HCT116 (cell line): ENCODE results near the gene LDLRAD4. TPM values are rescaled to one million over a fixed set of nuclear protein-coding genes. Genes with fewer than 3 reads are reported as not detected.

Experiments
- ATAC-seq: fragments of 200-7000 bp; cut with Tn5 transposase; 2 replicates; pipeline ENCODE4 v1.9.1; 2020; ENCODE audit warnings: mild to moderate bottlenecking, moderate library complexity
- BruUV-seq: library from RNA; stranded (reverse); fragments of 400-500 nt; replicated peaks from 2 replicates; lab custom pipeline; 2021; lab: Mats Ljungman, UMichigan
- CTCF ChIA-PET: fragments of 300-600 bp; sonication (Branson Sonifier 250); formaldehyde crosslinking; loops from one replicate; lab custom pipeline; 2021; ENCODE audit warnings: antibody characterized with exemption; lab: Charles Lee
- POLR2A ChIA-PET: fragments of 300-600, 350-600 bp; sonication (Branson Sonifier 250); formaldehyde crosslinking; loops from one replicate; lab custom pipeline; 2021; ENCODE audit warnings: antibody characterized with exemption; lab: Charles Lee
- RAD21 ChIA-PET, 2 experiments: fragments of 300-600 bp; sonication (Branson Sonifier 250); formaldehyde crosslinking; loops; one replicate each; lab custom pipeline; 2023; ENCODE audit warnings: low total read pairs in 2 of 2; ENCODE audit not compliant: uncharacterized antibody in 2 of 2, unreplicated experiment in 2 of 2, low non-redundant PET in 1 of 2; lab: Charles Lee
- DNase-seq: peaks from one replicate; pipeline ENCODE4 v3.0.0-alpha.2; 2010; ENCODE audit warnings: low read depth, low spot score
- H2AFZ ChIP-seq: fragments of 200-600 bp; shearing (Covaris generic), sonication (generic); 2 replicates; pipeline ENCODE4 v1.6.1; 2017; ENCODE audit warnings: low read depth, mixed run types, mixed read lengths, antibody characterized with exemption, low read length; ENCODE audit not compliant: poor library complexity, severe bottlenecking
- H3K27ac ChIP-seq: 2 replicates; pipeline ENCODE4 v1.5.1; 2012; ENCODE audit warnings: low read depth, low read length
- H3K27me3 ChIP-seq: fragments of 200-600 bp; sonication (generic); 2 replicates; pipeline ENCODE4 v1.6.1; 2016; ENCODE audit warnings: mixed run types, low read length, mixed read lengths; ENCODE audit not compliant: insufficient read depth
- H3K36me3 ChIP-seq, 2 experiments: fragments of 200-500 bp in 1 of 2; fragments of 200-600 bp in 1 of 2; sonication (Bioruptor generic) in 1 of 2; sonication (generic) in 1 of 2; 2 replicates each; pipeline versions ENCODE4 v1.5.1 to v1.6.1; 2014 to 2016; ENCODE audit warnings: low read length in 2 of 2, inconsistent platforms in 1 of 2, mixed read lengths in 1 of 2, mixed run types in 1 of 2; ENCODE audit not compliant: insufficient read depth in 2 of 2, control insufficient read depth in 1 of 2
- H3K4me1 ChIP-seq, 2 experiments: fragments of 200-600 bp in 1 of 2; sonication (generic) in 1 of 2; 2 replicates each; pipeline versions ENCODE4 v1.5.1 to v1.6.1; 2012 to 2017; ENCODE audit warnings: low read length in 2 of 2, inconsistent platforms in 1 of 2, mild to moderate bottlenecking in 1 of 2, mixed read lengths in 1 of 2, mixed run types in 1 of 2, moderate library complexity in 1 of 2; ENCODE audit not compliant: insufficient read depth in 2 of 2, control insufficient read depth in 1 of 2
- H3K4me2 ChIP-seq: fragments of 200-600 bp; sonication (generic); 2 replicates; pipeline ENCODE4 v1.6.1; 2017; ENCODE audit warnings: mixed run types, low read length, mixed read lengths
- H3K4me3 ChIP-seq, 2 experiments: fragments of 200-600 bp in 1 of 2; sonication (generic) in 1 of 2; replicated peaks in 1 of 2; 2 replicates each; pipeline ENCODE4 v1.5.1; 2011 to 2016; ENCODE audit warnings: low read length in 2 of 2, control low read depth in 1 of 2, low read depth in 1 of 2, mild to moderate bottlenecking in 1 of 2, mixed read lengths in 1 of 2, mixed run types in 1 of 2
- H3K79me2 ChIP-seq: fragments of 200-600 bp; sonication (generic); 2 replicates; pipeline ENCODE4 v1.6.1; 2017; ENCODE audit warnings: mild to moderate bottlenecking, mixed run types, low read length, moderate library complexity, mixed read lengths; ENCODE audit not compliant: insufficient read depth
- H3K9ac ChIP-seq: fragments of 200-600 bp; sonication (generic); 2 replicates; pipeline ENCODE4 v1.6.1; 2016; ENCODE audit warnings: low read length, mixed read lengths
- H3K9me2 ChIP-seq: fragments of 200-600 bp; sonication (generic), shearing (Covaris generic); 2 replicates; pipeline ENCODE4 v1.6.1; 2017; ENCODE audit warnings: mixed run types, mild to moderate bottlenecking, moderate library complexity; ENCODE audit not compliant: insufficient read depth
- H3K9me3 ChIP-seq, 2 experiments: fragments of 200-500 bp in 1 of 2; fragments of 200-600 bp in 1 of 2; sonication (Bioruptor generic) in 1 of 2; sonication (generic) in 1 of 2; 2 replicates each; pipeline ENCODE4 v1.6.1; 2014 to 2017; ENCODE audit warnings: low read length in 2 of 2, mixed read lengths in 2 of 2, inconsistent platforms in 1 of 2, low read depth in 1 of 2, mild to moderate bottlenecking in 1 of 2, mixed run types in 1 of 2, moderate library complexity in 1 of 2; ENCODE audit not compliant: control insufficient read depth in 1 of 2, insufficient read depth in 1 of 2
- H4K20me1 ChIP-seq: fragments of 200-600 bp; sonication (generic), shearing (Covaris generic); 2 replicates; pipeline ENCODE4 v1.6.1; 2017; ENCODE audit warnings: mixed run types, mild to moderate bottlenecking, moderate library complexity; ENCODE audit not compliant: insufficient read depth
- CBX3 ChIP-seq: IDR thresholded peaks from 2 replicates; pipeline ENCODE4 v1.6.1; 2012; ENCODE audit warnings: low read depth
- CEBPB ChIP-seq: IDR thresholded peaks from 2 replicates; pipeline ENCODE4 v1.6.1; 2012; ENCODE audit warnings: low read depth
- ELF1 ChIP-seq: IDR thresholded peaks from 2 replicates; pipeline ENCODE4 v1.6.1; 2012; ENCODE audit warnings: low read depth, borderline replicate concordance
- EZH2 ChIP-seq: fragments of 200-600 bp; sonication (generic); IDR thresholded peaks from 2 replicates; pipeline ENCODE4 v1.6.1; 2017; ENCODE audit warnings: antibody characterized with exemption, mixed run types
- EZH2phosphoT487 ChIP-seq: fragments of 200-600 bp; IDR thresholded peaks from 2 replicates; pipeline ENCODE4 v1.6.1; 2018; ENCODE audit warnings: antibody characterized with exemption, borderline replicate concordance
- FOSL1 ChIP-seq: IDR thresholded peaks from 2 replicates; pipeline ENCODE4 v1.6.1; 2012; ENCODE audit warnings: low read depth
- JUND ChIP-seq: IDR thresholded peaks from 2 replicates; pipeline ENCODE4 v1.6.1; 2012
- MAX ChIP-seq: IDR thresholded peaks from 2 replicates; pipeline ENCODE4 v1.6.1; 2012
- POLR2A ChIP-seq: IDR thresholded peaks from 2 replicates; pipeline ENCODE4 v1.7.0; 2011; ENCODE audit warnings: borderline replicate concordance; ENCODE audit not compliant: insufficient read depth, insufficient read length; ENCODE audit errors: extremely low read depth
- POLR2AphosphoS5 ChIP-seq: IDR thresholded peaks from 2 replicates; pipeline ENCODE4 v1.6.1; 2011; ENCODE audit warnings: mild to moderate bottlenecking, low read depth, low read length, moderate library complexity
- RAD21 ChIP-seq: IDR thresholded peaks from 2 replicates; pipeline ENCODE4 v1.6.1; 2012; ENCODE audit warnings: low read depth, mild to moderate bottlenecking
- SIN3A ChIP-seq: IDR thresholded peaks from 2 replicates; pipeline ENCODE4 v1.6.1; 2012; ENCODE audit warnings: low read depth
- SP1 ChIP-seq: IDR thresholded peaks from 2 replicates; pipeline ENCODE4 v1.6.1; 2012; ENCODE audit warnings: low read depth
- SRF ChIP-seq: IDR thresholded peaks from 2 replicates; pipeline ENCODE4 v1.6.1; 2012; ENCODE audit warnings: low read depth
- TCF7L2 ChIP-seq: IDR thresholded peaks from 2 replicates; pipeline ENCODE4 v1.7.0; 2011; ENCODE audit warnings: borderline replicate concordance, inconsistent platforms; ENCODE audit not compliant: insufficient read depth, insufficient read length; ENCODE audit errors: extremely low read depth
- YY1 ChIP-seq: IDR thresholded peaks from 2 replicates; pipeline ENCODE4 v1.6.1; 2011; ENCODE audit warnings: low read length, low read depth, moderate library complexity, mild to moderate bottlenecking; ENCODE audit not compliant: insufficient replicate concordance; ENCODE audit errors: extremely low read depth
- ZBTB33 ChIP-seq: IDR thresholded peaks from 2 replicates; pipeline ENCODE4 v1.6.1; 2011; ENCODE audit warnings: mild to moderate bottlenecking, low read length, moderate library complexity; ENCODE audit not compliant: insufficient replicate concordance; ENCODE audit errors: extremely low read depth
- ZFX ChIP-seq: fragments of 450-650 bp; IDR thresholded peaks from 2 replicates; pipeline ENCODE4 v1.6.1; 2017
- ZNF274 ChIP-seq: fragments of 200-500 bp; sonication (Bioruptor generic); IDR thresholded peaks from 2 replicates; pipeline ENCODE4 v1.6.1; 2014; ENCODE audit warnings: mild to moderate bottlenecking, low read depth, low read length, inconsistent platforms
- intact Hi-C: fragments of 100-400 bp; cut with micrococcal nuclease; formaldehyde crosslinking; loops from 2 replicates; pipeline ENCODE4 v1.10.0; 2022
- total RNA-seq: library from RNA; stranded (reverse); gene quantifications from one replicate; pipeline ENCODE4 v1.2.1, GENCODE V29; 2021; ENCODE audit not compliant: unreplicated experiment
- TF ChIP-seq, protein P1 (sequence below): IDR thresholded peaks from 2 replicates; pipeline ENCODE4 v1.6.1; 2012; ENCODE audit warnings: low read depth

Gene LDLRAD4
- total RNA-seq, 1 experiment from 2014 or later, result 1.2 TPM

GRCh38 chr18:13511961-13512577 lies 293.5 kb downstream of the LDLRAD4 start (continued):
- TF ChIP-seq POLR2AphosphoS5, result no peak
- no peak for TF ChIP-seq CEBPB

GRCh38 chr18:13513021-13513420 lies 294.5 kb downstream of the LDLRAD4 start:
- Histone ChIP-seq H3K4me1 (no peaks in the 10 kb centered on the region), H3K36me3 (no peaks in the 10 kb centered on the region), H3K27ac (no peak overlapping the region), H3K9me2 (no peaks in the 10 kb centered on the region), H2AFZ (no peak overlapping the region), H3K27me3 (peaks cover 12% of the 10 kb centered on the region; the same call in 1 of the 2 replicates), H3K4me3 (no peak overlapping the region), H3K79me2 (no peaks in the 10 kb centered on the region), H3K4me2 (no peak overlapping the region), H4K20me1 (no peaks in the 10 kb centered on the region), H3K9me3 (no peaks in the 10 kb centered on the region), H3K9ac (no peak overlapping the region)
- TF ChIP-seq FOSL1 (no peak), JUND (no peak), CBX3 (no peak), ELF1 (no peak), SRF (no peak), RAD21 (no peak), EZH2phosphoT487 (no peak), ZFX (no peak), CEBPB (no peak), SIN3A (no peak), ZBTB33 (no peak), ZNF274 (no peak), MAX (no peak), EZH2 (no peak), TCF7L2 (no peak), SP1 (no peak), YY1 (no peak), POLR2AphosphoS5 (no peak), POLR2A (no peak)
- TF ChIP-seq, protein P1, sequence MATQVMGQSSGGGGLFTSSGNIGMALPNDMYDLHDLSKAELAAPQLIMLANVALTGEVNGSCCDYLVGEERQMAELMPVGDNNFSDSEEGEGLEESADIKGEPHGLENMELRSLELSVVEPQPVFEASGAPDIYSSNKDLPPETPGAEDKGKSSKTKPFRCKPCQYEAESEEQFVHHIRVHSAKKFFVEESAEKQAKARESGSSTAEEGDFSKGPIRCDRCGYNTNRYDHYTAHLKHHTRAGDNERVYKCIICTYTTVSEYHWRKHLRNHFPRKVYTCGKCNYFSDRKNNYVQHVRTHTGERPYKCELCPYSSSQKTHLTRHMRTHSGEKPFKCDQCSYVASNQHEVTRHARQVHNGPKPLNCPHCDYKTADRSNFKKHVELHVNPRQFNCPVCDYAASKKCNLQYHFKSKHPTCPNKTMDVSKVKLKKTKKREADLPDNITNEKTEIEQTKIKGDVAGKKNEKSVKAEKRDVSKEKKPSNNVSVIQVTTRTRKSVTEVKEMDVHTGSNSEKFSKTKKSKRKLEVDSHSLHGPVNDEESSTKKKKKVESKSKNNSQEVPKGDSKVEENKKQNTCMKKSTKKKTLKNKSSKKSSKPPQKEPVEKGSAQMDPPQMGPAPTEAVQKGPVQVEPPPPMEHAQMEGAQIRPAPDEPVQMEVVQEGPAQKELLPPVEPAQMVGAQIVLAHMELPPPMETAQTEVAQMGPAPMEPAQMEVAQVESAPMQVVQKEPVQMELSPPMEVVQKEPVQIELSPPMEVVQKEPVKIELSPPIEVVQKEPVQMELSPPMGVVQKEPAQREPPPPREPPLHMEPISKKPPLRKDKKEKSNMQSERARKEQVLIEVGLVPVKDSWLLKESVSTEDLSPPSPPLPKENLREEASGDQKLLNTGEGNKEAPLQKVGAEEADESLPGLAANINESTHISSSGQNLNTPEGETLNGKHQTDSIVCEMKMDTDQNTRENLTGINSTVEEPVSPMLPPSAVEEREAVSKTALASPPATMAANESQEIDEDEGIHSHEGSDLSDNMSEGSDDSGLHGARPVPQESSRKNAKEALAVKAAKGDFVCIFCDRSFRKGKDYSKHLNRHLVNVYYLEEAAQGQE, result no peak
- ChIA-PET POLR2A (no interaction called here), RAD21 (no interaction called here), CTCF (no interaction called here)
- ATAC-seq (no peak), DNase-seq (no peak)
- no TSS peak for BruUV-seq
- intact Hi-C loops, result no loop called here
